ENCODE measurements around the gene PALB2. TPM values are rescaled to one million over a fixed set of nuclear protein-coding genes. Genes with fewer than 3 reads are reported as not detected.

PALB2 gene
- total and polyA plus RNA-seq, 9 of the 15 experiments (the other 6 are each of a cell fraction or from before 2014, with no cell fraction given): 7.0 to 25.8 (median 15.2) TPM

DNA sequence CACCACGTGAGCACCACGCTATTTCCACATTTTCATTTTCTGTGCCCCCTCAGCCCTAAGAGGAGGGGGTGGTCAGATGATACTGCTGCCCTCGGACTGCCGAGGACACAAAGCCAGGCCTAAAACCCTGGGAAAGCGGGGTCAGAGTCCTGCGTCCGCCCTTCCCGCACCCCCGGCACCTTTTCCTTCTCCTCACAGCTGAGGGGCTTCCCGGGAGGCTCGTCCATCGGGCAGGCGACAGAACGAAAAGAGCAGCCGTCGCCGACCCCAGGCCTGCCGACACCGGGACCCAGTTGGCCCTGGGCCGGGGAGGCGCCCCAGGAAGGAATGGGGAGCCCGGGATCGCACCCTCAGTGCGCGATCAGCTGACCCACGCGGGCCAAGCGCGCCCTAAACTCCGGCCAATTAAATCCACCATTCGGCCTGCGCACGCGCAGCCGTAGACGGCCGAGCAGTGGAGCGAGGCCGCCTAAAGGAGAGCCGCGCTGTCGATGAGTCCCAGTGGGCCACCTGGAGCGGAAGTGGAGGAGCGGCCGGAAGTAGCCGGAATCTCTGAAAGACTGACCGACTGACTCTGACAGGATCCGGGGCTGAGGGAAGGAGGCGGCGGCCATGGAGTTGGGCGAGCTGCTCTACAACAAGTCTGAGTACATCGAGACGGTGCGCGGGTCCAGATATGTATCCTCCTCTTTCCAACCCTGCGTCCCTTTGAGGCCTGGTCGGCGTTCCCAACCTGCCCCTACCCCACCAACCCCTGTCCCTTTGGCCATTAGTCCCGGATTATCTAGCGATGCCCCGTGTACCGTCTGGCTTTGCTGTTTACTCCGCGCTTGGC, at the start of gene PALB2, which contains the start of gene DCTN5 (continued):
- TF ChIP-seq PREB (CRISPR knock-in tag; IDR thresholded peaks at IDR 0.05): 0 out of 2 replicates have a peak, but pooled peaks have one; percentile 50
- TF ChIP-seq POLR3A (IDR thresholded peaks at IDR 0.05; ENCODE audit: borderline replicate concordance, extremely low read depth, insufficient read depth, insufficient read length): no peak
- TF ChIP-seq, protein P1, sequence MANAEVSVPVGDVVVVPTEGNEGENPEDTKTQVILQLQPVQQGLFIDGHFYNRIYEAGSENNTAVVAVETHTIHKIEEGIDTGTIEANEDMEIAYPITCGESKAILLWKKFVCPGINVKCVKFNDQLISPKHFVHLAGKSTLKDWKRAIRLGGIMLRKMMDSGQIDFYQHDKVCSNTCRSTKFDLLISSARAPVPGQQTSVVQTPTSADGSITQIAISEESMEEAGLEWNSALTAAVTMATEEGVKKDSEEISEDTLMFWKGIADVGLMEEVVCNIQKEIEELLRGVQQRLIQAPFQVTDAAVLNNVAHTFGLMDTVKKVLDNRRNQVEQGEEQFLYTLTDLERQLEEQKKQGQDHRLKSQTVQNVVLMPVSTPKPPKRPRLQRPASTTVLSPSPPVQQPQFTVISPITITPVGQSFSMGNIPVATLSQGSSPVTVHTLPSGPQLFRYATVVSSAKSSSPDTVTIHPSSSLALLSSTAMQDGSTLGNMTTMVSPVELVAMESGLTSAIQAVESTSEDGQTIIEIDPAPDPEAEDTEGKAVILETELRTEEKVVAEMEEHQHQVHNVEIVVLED (CRISPR knock-in tag; IDR thresholded peaks at IDR 0.05): peak; percentile 87
- TF ChIP-seq ZNF280B (CRISPR knock-in tag; IDR thresholded peaks at IDR 0.05): no peak
- TF ChIP-seq, protein P2, sequence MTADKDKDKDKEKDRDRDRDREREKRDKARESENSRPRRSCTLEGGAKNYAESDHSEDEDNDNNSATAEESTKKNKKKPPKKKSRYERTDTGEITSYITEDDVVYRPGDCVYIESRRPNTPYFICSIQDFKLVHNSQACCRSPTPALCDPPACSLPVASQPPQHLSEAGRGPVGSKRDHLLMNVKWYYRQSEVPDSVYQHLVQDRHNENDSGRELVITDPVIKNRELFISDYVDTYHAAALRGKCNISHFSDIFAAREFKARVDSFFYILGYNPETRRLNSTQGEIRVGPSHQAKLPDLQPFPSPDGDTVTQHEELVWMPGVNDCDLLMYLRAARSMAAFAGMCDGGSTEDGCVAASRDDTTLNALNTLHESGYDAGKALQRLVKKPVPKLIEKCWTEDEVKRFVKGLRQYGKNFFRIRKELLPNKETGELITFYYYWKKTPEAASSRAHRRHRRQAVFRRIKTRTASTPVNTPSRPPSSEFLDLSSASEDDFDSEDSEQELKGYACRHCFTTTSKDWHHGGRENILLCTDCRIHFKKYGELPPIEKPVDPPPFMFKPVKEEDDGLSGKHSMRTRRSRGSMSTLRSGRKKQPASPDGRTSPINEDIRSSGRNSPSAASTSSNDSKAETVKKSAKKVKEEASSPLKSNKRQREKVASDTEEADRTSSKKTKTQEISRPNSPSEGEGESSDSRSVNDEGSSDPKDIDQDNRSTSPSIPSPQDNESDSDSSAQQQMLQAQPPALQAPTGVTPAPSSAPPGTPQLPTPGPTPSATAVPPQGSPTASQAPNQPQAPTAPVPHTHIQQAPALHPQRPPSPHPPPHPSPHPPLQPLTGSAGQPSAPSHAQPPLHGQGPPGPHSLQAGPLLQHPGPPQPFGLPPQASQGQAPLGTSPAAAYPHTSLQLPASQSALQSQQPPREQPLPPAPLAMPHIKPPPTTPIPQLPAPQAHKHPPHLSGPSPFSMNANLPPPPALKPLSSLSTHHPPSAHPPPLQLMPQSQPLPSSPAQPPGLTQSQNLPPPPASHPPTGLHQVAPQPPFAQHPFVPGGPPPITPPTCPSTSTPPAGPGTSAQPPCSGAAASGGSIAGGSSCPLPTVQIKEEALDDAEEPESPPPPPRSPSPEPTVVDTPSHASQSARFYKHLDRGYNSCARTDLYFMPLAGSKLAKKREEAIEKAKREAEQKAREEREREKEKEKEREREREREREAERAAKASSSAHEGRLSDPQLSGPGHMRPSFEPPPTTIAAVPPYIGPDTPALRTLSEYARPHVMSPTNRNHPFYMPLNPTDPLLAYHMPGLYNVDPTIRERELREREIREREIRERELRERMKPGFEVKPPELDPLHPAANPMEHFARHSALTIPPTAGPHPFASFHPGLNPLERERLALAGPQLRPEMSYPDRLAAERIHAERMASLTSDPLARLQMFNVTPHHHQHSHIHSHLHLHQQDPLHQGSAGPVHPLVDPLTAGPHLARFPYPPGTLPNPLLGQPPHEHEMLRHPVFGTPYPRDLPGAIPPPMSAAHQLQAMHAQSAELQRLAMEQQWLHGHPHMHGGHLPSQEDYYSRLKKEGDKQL (CRISPR knock-in tag; IDR thresholded peaks at IDR 0.05; ENCODE audit: borderline replicate concordance): no peak
- no peak for TF ChIP-seq BCLAF1 (IDR thresholded peaks at IDR 0.05; ENCODE audit: borderline replicate concordance in 1 of 2, control insufficient read depth in 1 of 2, low read depth in 2 of 2, low read length in 1 of 2)
- peak; percentile 94 for TF ChIP-seq SIN3B (IDR thresholded peaks at IDR 0.05; ENCODE audit: low read depth)
- TF ChIP-seq CREM (IDR thresholded peaks at IDR 0.05; ENCODE audit: low read depth): peak; percentile 83
- TF ChIP-seq CREB5 (CRISPR knock-in tag; IDR thresholded peaks at IDR 0.05): no peak

Measured in K562 (cell line).